Trophoblast cell (in vitro differentiated cells and primary cell): ENCODE measurements around the gene PLEKHG4B.

Experiments used
- DNase-seq, 2 donors: peaks; one replicate each; pipeline ENCODE4 v3.0.0-alpha.2; 2016
- H2AFZ ChIP-seq: 2 replicates; pipeline ENCODE4 v1.6.1; 2013; ENCODE audit warnings: low read length, moderate library complexity, mild to moderate bottlenecking; ENCODE audit not compliant: insufficient read depth, poor library complexity
- H2AK5ac ChIP-seq: 2 replicates; pipeline ENCODE4 v1.6.1; 2013; ENCODE audit warnings: mild to moderate bottlenecking, low read length
- H2BK120ac ChIP-seq: 2 replicates; pipeline ENCODE4 v1.6.1; 2013; ENCODE audit warnings: low read length, mild to moderate bottlenecking, moderate library complexity; ENCODE audit not compliant: insufficient read depth, poor library complexity
- H2BK12ac ChIP-seq: 2 replicates; pipeline ENCODE4 v1.6.1; 2013; ENCODE audit warnings: mild to moderate bottlenecking, low read length, moderate library complexity
- H2BK5ac ChIP-seq: 2 replicates; pipeline ENCODE4 v1.6.1; 2013; ENCODE audit warnings: low read length, low read depth, moderate library complexity, mild to moderate bottlenecking; ENCODE audit not compliant: poor library complexity
- H3K14ac ChIP-seq: 2 replicates; pipeline ENCODE4 v1.6.1; 2013; ENCODE audit warnings: mild to moderate bottlenecking, low read length
- H3K18ac ChIP-seq: 2 replicates; pipeline ENCODE4 v1.6.1; 2013; ENCODE audit warnings: mild to moderate bottlenecking, low read length
- H3K23ac ChIP-seq: 2 replicates; pipeline ENCODE4 v1.6.1; 2013; ENCODE audit warnings: low read length
- H3K27ac ChIP-seq: 2 replicates; pipeline ENCODE4 v1.5.1; 2013; ENCODE audit warnings: low read depth, mild to moderate bottlenecking, inconsistent platforms, low read length, moderate library complexity
- H3K27me3 ChIP-seq: 2 replicates; pipeline ENCODE4 v1.6.1; 2013; ENCODE audit warnings: inconsistent platforms, mild to moderate bottlenecking, low read length, moderate library complexity; ENCODE audit not compliant: insufficient read depth
- H3K36me3 ChIP-seq, 2 experiments: 1 replicate in 1 of 2; 2 replicates in 1 of 2; pipeline ENCODE4 v1.6.1; 2013; ENCODE audit warnings: low read length in 2 of 2, mild to moderate bottlenecking in 2 of 2, moderate library complexity in 1 of 2; ENCODE audit not compliant: insufficient read depth in 2 of 2, control insufficient read depth in 1 of 2
- H3K4ac ChIP-seq: 2 replicates; pipeline ENCODE4 v1.6.1; 2013; ENCODE audit warnings: low read depth, mild to moderate bottlenecking, low read length, moderate library complexity
- H3K4me1 ChIP-seq, 2 experiments: 1 replicate in 1 of 2; 2 replicates in 1 of 2; pipeline ENCODE4 v1.6.1; 2013; ENCODE audit warnings: low read length in 2 of 2, mild to moderate bottlenecking in 2 of 2, moderate library complexity in 1 of 2; ENCODE audit not compliant: insufficient read depth in 2 of 2, control insufficient read depth in 1 of 2
- H3K4me2 ChIP-seq: 2 replicates; pipeline ENCODE4 v1.6.1; 2013; ENCODE audit warnings: inconsistent platforms, mild to moderate bottlenecking, low read length, moderate library complexity
- H3K4me3 ChIP-seq: 2 replicates; pipeline ENCODE4 v1.5.1; 2013; ENCODE audit warnings: mild to moderate bottlenecking, low read depth, low read length, inconsistent platforms
- H3K79me1 ChIP-seq: one replicate; pipeline ENCODE4 v1.6.1; 2013; ENCODE audit warnings: low read length
- H3K79me2 ChIP-seq: 2 replicates; pipeline ENCODE4 v1.6.1; 2013; ENCODE audit warnings: low read length, mild to moderate bottlenecking; ENCODE audit not compliant: control insufficient read depth, insufficient read depth, poor library complexity
- H3K9ac ChIP-seq: 2 replicates; pipeline ENCODE4 v1.6.1; 2013; ENCODE audit warnings: mild to moderate bottlenecking, low read length
- H3K9me3 ChIP-seq: 2 replicates; pipeline ENCODE4 v1.6.1; 2013; ENCODE audit warnings: low read depth, mild to moderate bottlenecking, control low read depth, inconsistent platforms, low read length; ENCODE audit not compliant: insufficient read depth
- H4K12ac ChIP-seq: 2 replicates; pipeline ENCODE4 v1.6.1; 2013; ENCODE audit warnings: low read depth, mild to moderate bottlenecking, low read length, moderate library complexity
- H4K8ac ChIP-seq: 2 replicates; pipeline ENCODE4 v1.6.1; 2013; ENCODE audit warnings: low read depth, mild to moderate bottlenecking, low read length, moderate library complexity
- H4K91ac ChIP-seq: one replicate; pipeline ENCODE4 v1.6.1; 2013; ENCODE audit warnings: low read depth, mild to moderate bottlenecking, low read length, moderate library complexity
- WGBS: extraction: QIAGEN DNeasy Blood & Tissue Kit; methylation state at CpG from one replicate; pipeline ENCODE4 v1.1.7; 2013; ENCODE audit warnings: missing lambda C conversion rate; ENCODE audit not compliant: insufficient read length, insufficient coverage; ENCODE audit errors: extremely low coverage; 5-methylcytosine and 5-hydroxymethylcytosine counted together

Gene PLEKHG4B

DNA sequence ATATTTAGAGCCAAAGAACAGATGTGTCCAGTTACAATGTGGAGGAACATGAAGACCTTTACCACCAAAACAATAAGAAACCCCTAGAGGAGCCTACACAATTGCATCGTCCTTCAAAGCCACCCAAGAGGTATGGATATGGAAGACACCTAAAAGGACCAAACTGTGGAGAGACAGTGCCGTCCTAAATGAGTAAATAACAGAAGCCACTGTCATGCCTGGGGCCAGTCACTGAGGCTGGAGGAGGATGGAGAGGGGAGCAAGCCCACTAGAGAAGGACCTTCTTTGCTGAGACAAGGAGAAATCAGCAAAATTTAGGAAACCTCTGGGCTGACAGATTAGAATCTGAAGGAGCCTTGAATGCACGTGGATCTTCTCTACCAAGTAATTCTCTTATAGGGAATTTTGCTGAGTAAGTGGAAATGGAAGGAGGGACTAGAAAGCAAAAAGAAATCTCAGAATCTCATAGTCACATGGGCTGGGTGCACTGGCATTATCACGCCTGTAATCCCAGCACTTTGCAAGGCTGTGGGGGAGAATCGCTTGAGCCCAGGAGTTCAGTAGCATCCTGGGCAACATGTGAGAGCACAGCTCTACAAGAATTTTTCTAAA lies 27.6 kb downstream of the PLEKHG4B start:
- Histone ChIP-seq H3K9me3 (peaks cover 3% of the 10 kb centered on the region), H3K4me3 (no peak overlapping the region), H3K79me2 (no peaks in the 10 kb centered on the region), H2AK5ac (no peak overlapping the region), H3K36me3 (peaks cover 19 to 43% of the 10 kb centered on the region in 2 experiments), H3K27me3 (no peaks in the 10 kb centered on the region), H3K4me1 (no peaks in the 10 kb centered on the region), H2BK12ac (no peak overlapping the region), H2BK120ac (no peak overlapping the region), H3K4me2 (no peak overlapping the region), H3K9ac (no peak overlapping the region), H4K12ac (no peak overlapping the region), H3K14ac (no peak overlapping the region), H2AFZ (no peak overlapping the region), H3K23ac (no peak overlapping the region), H3K27ac (no peak overlapping the region), H3K18ac (no peak overlapping the region), H2BK5ac (no peak overlapping the region), H4K8ac (no peak overlapping the region), H3K4ac (no peak overlapping the region), H4K91ac (no peak overlapping the region), H3K79me1 (no peaks in the 10 kb centered on the region)
- no peak for DNase-seq
- no CpG with 5 or more reads among the region's 5 CpGs for WGBS

DNA sequence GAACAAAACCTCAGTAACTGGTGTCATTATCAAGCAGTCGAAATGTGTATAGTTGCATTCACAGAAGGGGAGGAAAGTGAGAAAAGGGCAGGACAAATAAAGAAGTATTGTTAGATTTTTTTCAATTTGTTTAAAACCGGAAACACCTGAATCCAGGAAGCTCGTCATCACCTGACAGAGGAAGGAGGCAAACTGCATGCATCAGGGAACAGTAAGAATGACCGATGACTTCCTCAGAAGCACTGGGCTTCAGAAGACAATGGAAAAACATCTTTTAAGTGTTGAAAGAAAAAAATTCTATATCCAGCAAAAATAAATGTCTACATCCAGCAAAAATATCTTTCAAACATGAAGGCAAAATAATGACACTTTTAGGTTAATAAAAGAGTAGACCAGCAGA lies 29.5 kb downstream of the PLEKHG4B start:
- H3K36me3 ChIP-seq, result peaks cover 16 to 27% of the 10 kb centered on the region in 2 experiments

DNA sequence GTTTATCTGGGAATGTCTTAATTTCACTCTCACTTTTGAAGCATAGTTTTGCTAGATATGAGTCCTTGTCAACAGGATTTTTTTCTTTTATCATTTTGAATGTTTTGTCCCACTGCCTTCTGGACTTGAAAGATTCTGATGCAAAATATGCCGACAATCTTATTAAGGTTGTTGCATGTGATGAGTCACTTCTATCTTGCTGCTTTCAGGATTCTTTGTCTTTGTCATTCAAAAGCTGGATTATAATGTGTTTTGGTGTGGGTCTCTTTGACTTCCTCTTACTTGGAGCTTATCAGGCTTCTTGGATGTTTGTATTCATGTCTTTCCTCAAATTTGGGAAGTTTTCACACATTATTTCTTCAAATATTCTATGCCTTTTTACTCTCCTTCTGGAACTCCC lies 33.8 kb downstream of the PLEKHG4B start:
- no peak overlapping the region for H3K4me2 ChIP-seq
- H3K79me2 ChIP-seq, result peaks cover 7% of the 10 kb centered on the region
- H4K12ac ChIP-seq, result no peak overlapping the region
- no peak overlapping the region for H2AFZ ChIP-seq
- H3K27me3 ChIP-seq, result no peaks in the 10 kb centered on the region
- H4K91ac ChIP-seq, result no peak overlapping the region
- H3K23ac ChIP-seq, result no peak overlapping the region
- no peak overlapping the region for H2BK5ac ChIP-seq
- no peak overlapping the region for H2BK120ac ChIP-seq
- H3K4me3 ChIP-seq, result no peak overlapping the region
- H3K9ac ChIP-seq, result no peak overlapping the region
- H4K8ac ChIP-seq, result no peak overlapping the region
- peaks cover 9 to 12% of the 10 kb centered on the region in 2 experiments for H3K36me3 ChIP-seq
- no peak overlapping the region for H3K18ac ChIP-seq
- H3K9me3 ChIP-seq, result no peaks in the 10 kb centered on the region
- no peak overlapping the region for H3K14ac ChIP-seq
- H3K4me1 ChIP-seq, result peaks cover 11 to 20% of the 10 kb centered on the region in 2 experiments
- peak overlapping the region; percentile 55 for H3K4ac ChIP-seq
- H2BK12ac ChIP-seq, result no peak overlapping the region
- peaks cover 2% of the 10 kb centered on the region for H3K79me1 ChIP-seq
- H2AK5ac ChIP-seq, result no peak overlapping the region
- no peak overlapping the region for H3K27ac ChIP-seq
- DNase-seq, result no peak
- no CpG with 5 or more reads among the region's 1 CpG for WGBS

More for the DNA sequence above, 29.5 kb downstream of the PLEKHG4B start:
- Histone ChIP-seq H2AFZ (no peak overlapping the region), H3K23ac (no peak overlapping the region), H4K8ac (no peak overlapping the region), H3K27me3 (no peaks in the 10 kb centered on the region), H3K4me1 (no peaks in the 10 kb centered on the region), H4K91ac (no peak overlapping the region), H3K14ac (no peak overlapping the region), H3K27ac (no peak overlapping the region), H4K12ac (no peak overlapping the region), H3K79me1 (no peaks in the 10 kb centered on the region), H2BK120ac (no peak overlapping the region), H2BK12ac (no peak overlapping the region), H3K4me3 (no peak overlapping the region), H3K79me2 (no peaks in the 10 kb centered on the region), H3K4me2 (no peak overlapping the region), H3K4ac (no peak overlapping the region), H3K9me3 (peaks cover 3% of the 10 kb centered on the region), H2BK5ac (no peak overlapping the region), H2AK5ac (no peak overlapping the region), H3K9ac (no peak overlapping the region), H3K18ac (no peak overlapping the region)
- no peak for DNase-seq
- WGBS, result no CpG with 5 or more reads among the region's 4 CpGs

DNA sequence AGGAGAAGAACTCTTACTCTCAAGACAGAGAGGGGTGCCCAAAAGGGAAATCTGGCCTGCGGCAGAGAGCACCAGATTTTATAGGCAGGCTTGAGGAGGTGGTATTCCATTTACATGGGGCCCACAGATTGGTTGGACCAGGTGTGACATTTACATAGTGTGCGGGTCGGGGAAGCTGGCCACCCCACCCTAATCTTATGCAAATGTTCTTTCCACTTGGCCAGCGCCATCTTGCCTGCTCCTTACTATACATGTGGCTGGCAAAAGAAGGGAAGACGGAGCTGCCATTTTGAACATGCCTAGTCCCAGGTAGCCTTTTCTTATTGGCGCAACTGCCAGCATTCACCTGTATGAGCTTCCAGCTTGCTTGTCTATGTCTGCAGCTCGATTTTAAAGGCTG lies 34.8 kb downstream of the PLEKHG4B start:
- Histone ChIP-seq H2AK5ac (no peak overlapping the region), H3K79me2 (peaks cover 7% of the 10 kb centered on the region), H3K4ac (peak overlapping the region; percentile 95), H3K14ac (no peak overlapping the region), H2BK12ac (no peak overlapping the region), H4K91ac (no peak overlapping the region), H2BK5ac (no peak overlapping the region), H3K9ac (no peak overlapping the region), H3K4me3 (no peak overlapping the region), H3K27me3 (no peaks in the 10 kb centered on the region), H3K4me2 (no peak overlapping the region), H2AFZ (no peak overlapping the region), H3K9me3 (no peaks in the 10 kb centered on the region), H4K8ac (no peak overlapping the region), H4K12ac (no peak overlapping the region), H3K79me1 (peaks cover 2% of the 10 kb centered on the region), H2BK120ac (no peak overlapping the region), H3K27ac (no peak overlapping the region), H3K23ac (no peak overlapping the region), H3K36me3 (peaks cover 9 to 10% of the 10 kb centered on the region in 2 experiments), H3K4me1 (peaks cover 11 to 20% of the 10 kb centered on the region in 2 experiments), H3K18ac (peak overlapping the region; percentile 3)
- no peak for DNase-seq
- WGBS, result no CpG with 5 or more reads among the region's 7 CpGs
